PC-9 (cell line): ENCODE results near the gene FCRL4. TPM values are rescaled to one million over a fixed set of nuclear protein-coding genes. Genes with fewer than 3 reads are reported as not detected.

Experiments
- BruUV-seq: library from RNA; stranded (reverse); fragments of 400-500 nt; replicated peaks from 2 replicates; lab custom pipeline; 2021; lab: Mats Ljungman, UMichigan
- CTCF ChIA-PET: fragments of 300-600 bp; sonication (Branson Sonifier 250); formaldehyde crosslinking; loops from one replicate; lab custom pipeline; 2022; ENCODE audit warnings: antibody characterized with exemption; lab: Charles Lee
- POLR2A ChIA-PET: fragments of 300-600 bp; sonication (Branson Sonifier 250); formaldehyde crosslinking; loops from one replicate; lab custom pipeline; 2022; ENCODE audit warnings: antibody characterized with exemption; ENCODE audit not compliant: unreplicated experiment; lab: Charles Lee
- DNase-seq, 2 experiments: peaks; one replicate each; pipeline versions ENCODE4 v3.0.0 to v3.0.0-alpha.2; 2015 to 2022; ENCODE audit warnings: mixed read lengths in 1 of 2
- H2AFZ ChIP-seq: fragments of 200-600 bp; sonication (generic); 2 replicates; pipeline ENCODE4 v1.8.1; 2017; ENCODE audit warnings: antibody characterized with exemption
- H3F3A ChIP-seq: fragments of 200-600 bp; sonication (generic); 2 replicates; pipeline ENCODE4 v1.8.1; 2017; ENCODE audit warnings: antibody characterized with exemption, mild to moderate bottlenecking, low read depth; ENCODE audit not compliant: insufficient read depth
- H3K27ac ChIP-seq: fragments of 200-600 bp; sonication (generic); 2 replicates; pipeline ENCODE4 v1.6.1; 2016; ENCODE audit warnings: mixed run types
- H3K27me3 ChIP-seq: fragments of 200-600 bp; sonication (generic); 2 replicates; pipeline ENCODE4 v1.6.1; 2016; ENCODE audit warnings: low read depth, mixed run types; ENCODE audit not compliant: insufficient read depth
- H3K36me3 ChIP-seq: fragments of 200-600 bp; sonication (generic); 2 replicates; pipeline ENCODE4 v1.6.1; 2016; ENCODE audit warnings: low read depth, mixed run types
- H3K4me1 ChIP-seq: fragments of 200-600 bp; sonication (generic); replicated peaks from 2 replicates; pipeline ENCODE4 v1.6.1; 2016; ENCODE audit warnings: mixed run types; ENCODE audit not compliant: insufficient read depth
- H3K4me2 ChIP-seq: fragments of 200-600 bp; sonication (generic); 2 replicates; pipeline ENCODE4 v1.6.1; 2017; ENCODE audit warnings: mixed run types
- H3K4me3 ChIP-seq: fragments of 200-600 bp; sonication (generic); 2 replicates; pipeline ENCODE4 v1.6.1; 2016; ENCODE audit warnings: mixed run types
- H3K79me2 ChIP-seq: fragments of 200-600 bp; sonication (generic); 2 replicates; pipeline ENCODE4 v1.6.1; 2017; ENCODE audit warnings: low read depth, mixed run types
- H3K9me2 ChIP-seq: fragments of 200-600 bp; sonication (generic); 2 replicates; pipeline ENCODE4 v1.8.1; 2017; ENCODE audit warnings: mild to moderate bottlenecking; ENCODE audit not compliant: insufficient read depth
- H3K9me3 ChIP-seq: fragments of 200-600 bp; sonication (generic); 2 replicates; pipeline ENCODE4 v1.8.1; 2016; ENCODE audit warnings: low read depth; ENCODE audit not compliant: insufficient read depth
- H4K20me1 ChIP-seq: fragments of 200-600 bp; sonication (generic); 2 replicates; pipeline ENCODE4 v1.8.1; 2017; ENCODE audit not compliant: insufficient read depth
- CTCF ChIP-seq: fragments of 200-600 bp; sonication (generic); conservative IDR thresholded peaks from 2 replicates; pipeline ENCODE4 v1.6.1; 2017; ENCODE audit warnings: mixed run types, antibody characterized with exemption, mild to moderate bottlenecking, moderate library complexity
- EZH2 ChIP-seq: fragments of 200-600 bp; sonication (generic); IDR thresholded peaks from 2 replicates; pipeline ENCODE4 v1.8.0; 2017; ENCODE audit warnings: antibody characterized with exemption, low read depth
- intact Hi-C: fragments of 100-400 bp; cut with micrococcal nuclease; formaldehyde crosslinking; loops from one replicate; pipeline ENCODE4 v1.10.0; 2022; ENCODE audit not compliant: unreplicated experiment
- total RNA-seq: library from RNA; stranded (reverse); gene quantifications from 2 replicates; pipeline ENCODE4 v1.2.3, GENCODE V29; 2021

Gene FCRL4
- total RNA-seq, 1 experiment from 2014 or later, result not detected

- POLR2A ChIA-PET, result no interaction called here
- DNase-seq, result no peak
- Histone ChIP-seq H3K4me3 (no peak overlapping the region), H3K4me2 (no peak overlapping the region), H4K20me1 (no peaks in the 10 kb centered on the region), H3K36me3 (no peaks in the 10 kb centered on the region), H3K79me2 (no peaks in the 10 kb centered on the region), H3K9me3 (no peaks in the 10 kb centered on the region), H2AFZ (no peak overlapping the region), H3K27me3 (peaks cover 26% of the 10 kb centered on the region), H3F3A (no peaks in the 10 kb centered on the region), H3K4me1 (no peaks in the 10 kb centered on the region), H3K27ac (no peak overlapping the region), H3K9me2 (no peaks in the 10 kb centered on the region)
- CTCF ChIA-PET, result no interaction called here
- BruUV-seq, result no TSS peak
- intact Hi-C loops, result no loop called here
- TF ChIP-seq EZH2 (no peak), CTCF (no peak)
Observed at GRCh38 chr1:157585984-157586383, 11.9 kb downstream of the FCRL4 start.

GRCh38 chr1:157584503-157584902 is 13.4 kb downstream of the FCRL4 start:
- Histone ChIP-seq H3K9me2 (no peaks in the 10 kb centered on the region), H2AFZ (no peak overlapping the region), H3K4me2 (no peak overlapping the region), H3K9me3 (no peaks in the 10 kb centered on the region), H3K27ac (no peak overlapping the region), H3K36me3 (no peaks in the 10 kb centered on the region), H4K20me1 (no peaks in the 10 kb centered on the region), H3K4me3 (no peak overlapping the region), H3K27me3 (peaks cover 26% of the 10 kb centered on the region), H3K4me1 (no peaks in the 10 kb centered on the region), H3K79me2 (no peaks in the 10 kb centered on the region), H3F3A (no peaks in the 10 kb centered on the region)
- CTCF ChIA-PET, result no interaction called here
- intact Hi-C loops, result loop anchor here (5.0 kb wide), 1 partner anchor 538 kb away; no protein-coding TSS in a partner anchor
- TF ChIP-seq CTCF (no peak), EZH2 (no peak)
- POLR2A ChIA-PET, result no interaction called here
- no peak for DNase-seq
- BruUV-seq, result no TSS peak

- DNase-seq, result no peak
- Histone ChIP-seq H3K27me3 (0 out of 2 replicates have a peak, but pooled peaks cover 11% of the 10 kb centered on the region), H3F3A (no peaks in the 10 kb centered on the region), H3K4me3 (no peak overlapping the region), H3K9me3 (no peaks in the 10 kb centered on the region), H3K27ac (no peak overlapping the region), H3K79me2 (no peaks in the 10 kb centered on the region), H3K36me3 (no peaks in the 10 kb centered on the region), H4K20me1 (no peaks in the 10 kb centered on the region), H3K9me2 (no peaks in the 10 kb centered on the region), H2AFZ (no peak overlapping the region), H3K4me1 (no peaks in the 10 kb centered on the region), H3K4me2 (no peak overlapping the region)
- CTCF ChIA-PET, result interaction anchor here (0.7 to 1.0 kb wide), 4 partner anchors 18 to 544 kb away, joined by 3 to 5 read pairs (median 4); no protein-coding TSS in a partner anchor
- POLR2A ChIA-PET, result no interaction called here
- intact Hi-C loops, result loop anchor here (5.0 kb wide), 1 partner anchor 541 kb away; no protein-coding TSS in a partner anchor
- TF ChIP-seq EZH2 (no peak), CTCF (no peak)
- BruUV-seq, result no TSS peak
Observed at GRCh38 chr1:157580828-157581210, 17.1 kb downstream of the FCRL4 start.
